HG03135 (cell line): ENCODE results near the gene RAD51B.

ENCODE experiments used
- ATAC-seq: cut with Tn5 transposase; IDR thresholded peaks from one replicate; pipeline ENCODE4 v1.9.1; 2021; ENCODE audit warnings: mild to moderate bottlenecking, moderate library complexity; ENCODE audit not compliant: unreplicated experiment

The RAD51B gene

DNA sequence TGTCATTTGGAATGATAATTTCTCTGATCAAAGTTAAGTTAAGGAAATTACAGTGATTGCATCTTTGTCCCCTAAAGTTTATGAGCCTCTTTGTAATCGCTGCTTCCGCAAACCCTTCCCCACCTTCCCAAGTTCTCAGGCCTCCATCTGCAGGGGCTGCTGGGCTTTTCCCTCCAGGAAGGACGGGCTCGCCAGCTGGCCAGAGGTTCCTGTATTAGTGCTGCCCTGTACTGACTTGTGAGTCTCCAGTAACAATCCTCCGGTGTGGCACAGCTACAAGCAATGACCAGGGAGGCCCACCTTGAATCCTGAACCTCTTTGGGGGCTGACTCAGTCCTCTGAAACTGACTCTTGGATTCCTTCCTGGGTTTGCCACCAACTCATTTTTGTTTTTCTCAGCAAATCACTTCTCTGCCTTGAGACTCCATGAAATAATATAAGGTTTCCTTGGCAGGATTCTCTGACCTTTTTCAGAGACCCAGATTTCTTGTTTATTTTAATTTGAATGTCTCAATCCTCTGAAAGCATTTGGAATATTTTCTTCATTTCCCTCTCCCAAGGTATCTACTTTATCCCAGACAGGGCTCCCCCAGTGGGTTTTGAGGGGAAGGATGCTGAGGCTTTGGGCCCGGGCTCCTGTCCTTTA, 574.7 kb downstream of the RAD51B start:
- no peak for ATAC-seq

DNA sequence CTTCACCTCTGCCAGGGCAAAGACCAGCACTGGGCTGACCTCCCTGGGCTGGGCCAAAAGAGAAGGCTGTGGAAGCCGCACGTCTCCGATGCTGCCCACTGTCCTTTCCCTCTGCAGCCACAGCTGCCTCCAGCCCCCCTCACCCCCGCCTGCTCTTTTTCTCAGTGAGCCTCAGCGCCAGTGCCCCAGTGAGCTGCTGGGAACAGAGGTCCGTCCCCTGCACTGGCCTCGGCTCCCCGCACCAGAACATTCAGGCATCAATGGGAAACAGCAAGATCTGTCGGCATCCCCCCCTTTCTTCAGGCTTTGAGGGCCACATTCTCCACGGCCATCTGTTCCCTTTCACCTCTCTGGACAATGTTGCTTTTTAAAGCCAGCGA, 575.2 kb downstream of the RAD51B start:
- no peak for ATAC-seq

DNA sequence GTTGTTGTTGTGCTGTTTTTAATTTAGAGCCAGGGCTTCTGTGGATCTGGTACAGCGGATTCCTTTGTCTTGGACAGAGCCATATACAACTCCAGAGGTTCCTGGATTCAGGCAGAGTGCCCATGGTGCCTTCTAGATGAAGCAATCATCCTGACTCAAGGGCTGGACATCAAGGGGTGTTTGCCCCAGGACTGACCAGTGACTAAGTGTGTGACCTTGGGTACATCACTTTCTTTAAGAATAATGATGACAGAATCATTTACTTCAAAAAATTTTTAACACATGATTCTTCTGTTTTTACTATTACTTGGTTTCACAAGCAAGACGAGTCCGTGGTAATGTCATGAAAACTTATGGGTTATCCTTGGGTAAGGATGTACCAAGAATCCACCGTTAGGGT, 576.0 kb downstream of the RAD51B start:
- no peak for ATAC-seq

DNA sequence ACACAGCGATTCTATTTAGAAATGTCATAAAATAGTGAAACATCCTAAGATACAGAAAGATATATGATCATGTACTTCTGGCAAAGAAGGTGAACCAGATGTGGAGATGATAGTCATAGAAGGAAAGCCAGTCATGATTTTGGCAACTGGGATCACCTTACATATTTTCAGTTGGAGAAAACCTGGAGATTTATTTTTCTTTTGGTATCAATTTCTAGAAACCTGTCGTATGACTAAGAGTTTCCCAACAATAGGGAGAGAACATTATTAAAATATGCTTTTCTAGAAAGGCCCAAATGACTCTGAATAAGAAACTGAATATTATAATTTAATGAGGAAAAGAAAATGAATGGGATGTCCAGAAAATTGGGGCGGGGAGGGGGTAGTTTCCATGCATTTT, 576.9 kb downstream of the RAD51B start:
- ATAC-seq, result no peak

DNA sequence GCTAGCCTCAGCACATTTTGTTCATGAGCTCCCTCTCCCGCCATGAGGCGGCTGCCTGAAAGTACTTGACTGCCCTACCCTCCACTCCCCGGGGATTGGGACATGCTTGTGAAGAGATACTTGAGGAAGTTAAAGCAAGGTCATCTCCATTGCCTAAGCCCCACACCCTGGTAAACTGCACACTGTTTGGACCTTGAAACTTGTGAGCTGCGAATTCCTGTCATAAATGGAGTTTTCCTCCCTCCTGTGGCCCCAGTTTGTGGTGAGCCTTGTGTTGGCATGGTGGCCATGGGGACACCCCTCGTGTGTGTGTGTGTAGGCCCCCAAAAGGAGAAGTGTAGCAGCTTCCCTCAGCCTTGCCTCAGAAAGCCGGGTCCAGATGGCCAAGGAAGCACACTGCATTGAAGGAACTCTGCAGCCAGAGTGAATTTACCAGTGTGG, 577.8 kb downstream of the RAD51B start:
- no peak for ATAC-seq

DNA sequence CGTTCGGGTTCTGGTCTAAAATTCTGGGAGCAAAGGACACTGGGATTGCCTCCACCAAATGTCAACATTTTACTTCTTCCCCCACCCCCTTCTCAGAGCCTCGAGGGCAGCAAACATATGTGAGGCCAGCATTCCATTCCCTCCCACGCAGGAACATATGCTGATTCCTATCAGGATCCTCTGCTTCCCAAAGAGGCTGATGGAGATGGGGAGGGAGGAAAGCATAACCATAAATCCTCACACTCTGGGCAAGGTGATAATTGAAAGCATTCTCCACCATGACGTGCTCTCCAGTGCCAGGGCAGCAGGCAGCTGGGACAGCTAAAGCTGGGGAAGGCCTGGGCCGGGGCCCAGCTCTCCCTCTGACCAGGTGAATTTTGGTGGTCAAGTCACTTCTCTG, 578.2 kb downstream of the RAD51B start:
- ATAC-seq, result no peak

DNA sequence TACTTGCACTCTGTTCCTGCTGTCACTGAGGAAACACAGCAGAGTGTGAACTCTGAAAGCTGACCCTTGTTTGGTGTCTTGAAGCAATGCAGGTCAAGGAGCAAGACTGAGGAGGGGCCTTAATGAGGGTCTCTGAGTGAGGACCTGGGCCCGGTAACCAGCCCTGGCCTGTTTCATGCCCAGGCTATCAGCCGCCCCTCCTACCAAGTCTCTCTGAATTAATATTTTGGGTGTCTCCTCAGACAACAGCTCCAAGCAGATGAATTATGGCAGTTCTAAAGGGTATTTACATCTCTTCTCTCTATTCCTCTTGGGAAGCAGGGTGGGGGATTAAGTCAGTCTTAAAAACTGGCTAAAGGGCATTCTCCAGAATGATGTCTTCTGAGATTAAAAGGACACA, 578.8 kb downstream of the RAD51B start:
- ATAC-seq, result no peak

DNA sequence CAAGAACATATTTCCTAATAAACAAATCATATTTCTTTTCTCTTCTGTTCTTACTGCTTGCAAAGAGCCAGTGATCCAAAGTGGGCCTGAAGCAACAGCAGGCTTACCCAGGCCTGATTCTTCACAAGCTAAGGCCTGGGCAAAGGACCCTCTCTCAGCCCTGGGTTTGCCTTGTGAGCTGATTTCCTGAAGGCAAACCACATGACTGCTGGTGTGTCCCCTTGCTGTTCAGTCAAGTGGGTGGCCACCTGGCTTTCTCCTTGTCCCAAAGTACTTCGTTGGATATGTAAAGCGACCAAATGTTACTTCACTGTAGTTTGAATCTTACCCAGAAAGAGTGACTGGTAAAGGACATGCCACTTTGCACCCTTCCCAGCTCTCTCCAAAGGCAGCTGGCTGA, 580.4 kb downstream of the RAD51B start:
- no peak for ATAC-seq

DNA sequence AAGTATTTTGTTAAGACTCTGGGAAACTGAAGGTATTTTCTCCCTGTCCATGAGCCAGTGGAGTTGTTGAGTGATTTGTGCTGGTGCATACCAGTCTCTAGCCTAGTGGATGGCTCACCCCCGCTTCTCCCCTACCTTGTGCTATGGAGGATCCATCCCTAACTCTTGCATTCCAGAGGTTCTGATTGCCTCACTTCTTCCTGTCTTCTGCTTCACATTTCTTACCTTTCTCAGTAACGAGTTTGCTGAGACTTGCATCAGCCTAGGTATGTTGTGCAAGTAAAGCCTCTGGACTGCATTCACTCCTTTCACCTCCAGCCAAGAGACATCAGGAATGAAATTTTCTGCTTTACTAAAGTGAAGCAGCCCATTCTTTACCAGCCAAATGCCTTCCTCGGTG, 581.7 kb downstream of the RAD51B start:
- ATAC-seq, result no peak

DNA sequence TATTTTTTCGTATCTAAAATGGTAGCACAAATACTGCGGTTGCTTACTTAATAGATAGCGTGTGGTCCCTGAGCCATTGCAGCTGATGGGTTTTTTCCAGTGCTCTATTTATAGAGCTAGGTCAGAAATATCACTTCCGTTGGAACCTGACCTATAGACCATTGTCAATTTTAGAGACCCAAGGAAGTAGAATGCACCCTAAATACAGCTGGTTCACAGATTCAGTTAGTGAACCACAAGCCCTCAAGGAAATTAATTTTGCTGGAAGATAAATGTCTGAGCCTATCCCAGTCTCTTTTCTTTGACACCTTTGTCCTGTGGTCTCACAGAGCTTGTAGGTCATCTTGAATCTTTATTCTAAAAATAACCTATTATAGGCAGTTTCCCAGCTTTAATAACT, 582.3 kb downstream of the RAD51B start:
- ATAC-seq, result peak; percentile 70

DNA sequence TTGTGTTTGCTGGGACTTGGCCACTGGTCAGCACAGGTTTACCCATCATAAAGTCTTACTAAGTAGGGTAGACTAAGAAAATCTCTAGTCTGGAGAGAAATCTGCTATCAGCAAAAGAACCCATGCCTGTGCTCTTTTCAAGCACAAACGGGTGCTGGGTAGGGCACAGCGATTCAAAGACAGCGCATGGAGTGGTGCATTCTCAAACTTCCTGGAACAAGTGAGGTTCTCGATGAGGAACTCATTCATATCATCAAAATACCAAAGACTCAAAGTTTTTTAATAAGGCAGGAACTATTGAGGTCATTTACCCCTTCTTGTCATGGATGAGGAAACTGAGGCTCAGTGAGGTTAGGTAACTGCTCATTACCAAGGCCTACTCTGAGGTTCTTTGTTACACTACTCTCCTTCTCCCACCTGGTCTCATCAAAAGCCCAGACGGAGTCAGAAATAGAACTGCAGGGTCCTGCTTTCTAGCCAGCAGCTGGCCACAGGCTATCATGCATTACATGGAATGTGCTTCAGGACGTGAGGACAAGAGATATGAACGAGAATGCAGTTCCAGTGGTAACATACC, 583.0 kb downstream of the RAD51B start:
- ATAC-seq, result no peak

DNA sequence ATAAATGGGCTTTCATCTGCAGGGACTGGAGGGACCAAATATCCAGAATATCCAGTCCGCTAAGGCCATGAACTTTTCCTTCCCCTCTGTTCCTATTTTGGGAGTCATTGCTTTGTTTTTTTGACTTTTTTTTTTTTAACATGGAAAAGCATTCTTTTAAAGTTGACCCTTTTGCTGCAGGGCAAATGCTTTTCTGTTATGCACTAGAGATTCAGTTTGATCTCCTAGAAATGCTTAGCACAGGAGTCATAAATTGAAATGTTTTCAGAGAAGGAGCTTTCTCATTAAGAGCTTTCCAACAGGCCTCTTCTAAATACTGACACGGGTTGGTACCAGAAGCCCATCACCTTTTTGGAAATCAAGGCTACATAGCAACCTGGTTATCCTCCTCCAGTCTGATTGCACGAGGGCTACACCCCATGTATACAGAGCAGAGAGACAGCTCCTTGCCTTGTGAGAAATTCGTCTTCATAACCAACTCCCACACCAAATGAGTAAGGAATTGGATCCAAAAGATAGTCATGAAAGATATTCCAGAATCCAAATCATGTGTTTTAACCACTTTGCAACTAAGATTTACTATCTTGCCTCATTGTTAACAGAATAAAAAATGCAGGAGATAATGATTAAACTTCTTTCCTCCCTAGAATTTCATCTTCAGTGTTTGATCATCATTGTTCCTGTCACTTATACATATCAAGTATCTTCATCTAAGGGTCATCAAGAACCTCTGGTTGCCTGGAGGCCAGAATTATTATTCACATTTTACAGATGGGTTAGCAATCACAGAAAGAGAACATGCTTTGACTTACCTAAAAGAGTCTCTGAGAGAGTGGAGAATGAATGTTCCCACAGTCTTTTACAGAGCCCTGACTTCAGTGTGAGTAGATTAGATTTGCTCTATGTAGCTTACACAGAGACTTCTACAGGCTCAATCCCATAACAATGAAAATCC, 583.9 kb downstream of the RAD51B start:
- ATAC-seq, result no peak

DNA sequence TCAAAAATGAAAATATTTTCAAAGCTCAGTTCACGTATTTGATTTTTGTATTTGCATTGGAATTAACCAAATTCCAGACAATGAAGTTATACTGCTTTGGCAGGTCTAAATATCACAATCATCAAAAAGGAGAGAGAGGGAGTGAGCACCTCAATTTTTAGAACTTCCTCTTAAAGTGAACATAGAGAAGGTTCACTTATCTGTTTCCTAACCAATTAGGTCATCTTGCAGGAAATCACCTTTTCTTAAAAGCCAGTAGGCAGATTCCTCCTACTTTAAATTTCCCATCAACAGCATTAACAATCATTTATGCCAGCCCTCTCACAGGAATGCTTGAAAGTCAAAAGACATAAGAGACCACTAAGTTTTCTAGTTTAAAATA, 584.6 kb downstream of the RAD51B start:
- ATAC-seq, result no peak

DNA sequence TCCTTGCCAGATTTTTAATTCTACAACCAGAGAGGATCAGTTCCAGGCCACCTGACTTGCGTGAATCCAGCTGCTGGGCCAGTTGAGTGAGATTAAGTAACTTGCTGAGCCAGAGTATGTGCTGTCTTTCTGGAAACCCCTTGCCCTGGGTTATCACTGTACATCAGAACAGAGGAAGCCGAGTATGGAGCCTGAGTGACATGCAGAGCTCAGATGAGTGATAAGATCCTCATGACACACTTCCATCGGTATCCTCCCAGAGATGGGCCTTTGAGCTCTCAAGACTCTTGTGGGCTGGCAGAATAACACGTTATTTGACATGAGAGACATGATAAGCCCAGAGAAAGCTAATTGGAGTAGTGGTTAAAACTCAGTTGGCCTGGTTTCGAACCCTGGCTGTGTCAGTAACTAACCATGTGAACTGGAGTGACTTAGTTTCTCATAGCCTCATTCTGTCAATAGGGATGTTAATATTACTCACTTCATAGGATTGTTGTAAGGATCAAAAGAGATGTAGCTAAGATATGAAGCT, 585.1 kb downstream of the RAD51B start:
- no peak for ATAC-seq

DNA sequence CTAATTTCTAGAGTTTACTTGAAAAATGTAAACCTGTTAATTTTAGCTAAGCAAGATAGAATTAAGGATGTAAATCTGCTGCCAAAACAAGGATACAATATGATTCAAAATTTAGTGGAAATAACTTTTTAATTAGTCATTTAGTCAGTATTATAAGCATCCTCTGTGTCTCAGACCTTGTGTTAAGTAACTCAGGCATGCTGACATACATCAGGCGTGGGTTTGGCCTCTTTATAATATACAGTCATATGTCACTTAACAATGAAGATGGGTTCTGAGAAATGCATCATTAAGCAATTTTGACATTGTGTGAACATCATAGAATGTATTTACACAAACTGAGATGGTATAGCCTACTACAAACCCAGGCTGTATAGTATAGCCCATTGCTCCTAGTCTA, 586.4 kb downstream of the RAD51B start:
- no peak for ATAC-seq

DNA sequence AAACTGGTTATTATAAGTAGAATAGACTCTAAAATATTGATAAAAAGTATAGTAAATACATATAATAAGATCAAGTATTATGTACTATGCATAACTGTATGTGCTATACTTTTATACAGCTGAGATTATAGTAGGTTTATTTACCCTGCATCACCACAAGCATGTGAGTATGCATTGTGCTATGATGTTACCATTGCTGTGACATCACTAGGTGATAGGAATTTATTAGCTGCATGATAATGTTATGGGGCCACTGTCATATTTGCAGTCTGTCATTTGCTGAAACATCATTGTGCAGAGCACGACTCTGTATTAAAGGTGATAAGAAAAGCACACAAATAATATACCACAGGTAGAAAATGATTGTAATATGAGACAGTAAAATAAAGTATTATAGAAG, 587.7 kb downstream of the RAD51B start:
- no peak for ATAC-seq

DNA sequence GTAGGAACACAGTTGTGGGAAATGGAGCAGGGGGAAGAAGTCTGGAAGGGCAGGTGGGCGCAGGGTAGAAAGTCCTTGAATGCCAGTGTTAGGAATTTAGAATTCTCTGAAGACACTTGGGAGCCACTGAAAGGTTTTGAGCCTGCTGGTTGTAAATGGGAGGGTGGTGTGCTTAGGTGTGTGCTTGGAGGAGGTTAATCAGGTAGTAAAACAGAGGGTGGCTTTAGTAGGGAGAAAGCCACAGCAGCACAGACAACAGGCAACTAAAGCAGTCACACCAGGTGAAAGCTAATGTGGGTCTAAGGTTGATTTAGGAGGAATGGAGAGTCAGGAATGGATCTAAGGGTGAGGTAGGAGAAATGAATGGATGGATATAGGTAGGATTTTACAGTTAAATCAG, 588.2 kb downstream of the RAD51B start:
- ATAC-seq, result no peak

DNA sequence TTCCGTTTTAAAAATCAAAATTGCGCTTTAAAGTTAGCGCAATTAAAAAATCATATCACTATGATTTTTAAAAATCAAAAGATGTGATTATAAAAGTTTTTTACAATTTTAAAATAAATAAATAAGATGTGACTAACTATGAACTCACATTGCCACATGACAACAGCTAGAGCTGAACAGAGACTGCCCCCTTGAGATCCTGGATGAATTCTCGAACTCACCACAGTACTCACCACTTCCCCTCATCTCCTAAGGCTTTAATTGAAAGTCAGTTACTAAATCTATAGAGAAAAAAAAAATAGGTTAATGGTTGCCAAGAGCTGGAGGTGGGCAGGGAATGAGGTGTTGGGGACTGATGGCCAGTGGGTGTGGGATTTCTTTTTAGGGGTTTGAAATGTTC, 589.1 kb downstream of the RAD51B start:
- ATAC-seq, result no peak

DNA sequence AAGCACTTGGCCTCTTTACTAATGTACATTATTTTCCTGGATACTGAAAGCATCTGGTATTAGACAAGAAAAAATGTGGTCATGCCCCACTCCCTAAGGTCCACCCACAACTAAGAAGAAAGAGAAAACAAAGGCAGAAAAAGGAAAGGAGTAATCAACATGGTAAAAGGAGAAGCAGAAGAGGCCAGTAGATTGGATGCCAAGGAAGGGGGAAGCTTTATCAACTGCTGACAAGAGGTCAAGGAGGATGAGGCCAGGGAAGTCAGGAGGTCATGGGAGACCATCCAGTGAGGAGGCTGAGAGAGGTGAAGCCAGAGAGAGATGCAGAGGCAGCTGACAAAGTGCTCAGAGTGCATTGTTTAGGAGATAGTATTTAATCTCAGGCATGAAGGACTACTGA, 589.8 kb downstream of the RAD51B start:
- no peak for ATAC-seq

DNA sequence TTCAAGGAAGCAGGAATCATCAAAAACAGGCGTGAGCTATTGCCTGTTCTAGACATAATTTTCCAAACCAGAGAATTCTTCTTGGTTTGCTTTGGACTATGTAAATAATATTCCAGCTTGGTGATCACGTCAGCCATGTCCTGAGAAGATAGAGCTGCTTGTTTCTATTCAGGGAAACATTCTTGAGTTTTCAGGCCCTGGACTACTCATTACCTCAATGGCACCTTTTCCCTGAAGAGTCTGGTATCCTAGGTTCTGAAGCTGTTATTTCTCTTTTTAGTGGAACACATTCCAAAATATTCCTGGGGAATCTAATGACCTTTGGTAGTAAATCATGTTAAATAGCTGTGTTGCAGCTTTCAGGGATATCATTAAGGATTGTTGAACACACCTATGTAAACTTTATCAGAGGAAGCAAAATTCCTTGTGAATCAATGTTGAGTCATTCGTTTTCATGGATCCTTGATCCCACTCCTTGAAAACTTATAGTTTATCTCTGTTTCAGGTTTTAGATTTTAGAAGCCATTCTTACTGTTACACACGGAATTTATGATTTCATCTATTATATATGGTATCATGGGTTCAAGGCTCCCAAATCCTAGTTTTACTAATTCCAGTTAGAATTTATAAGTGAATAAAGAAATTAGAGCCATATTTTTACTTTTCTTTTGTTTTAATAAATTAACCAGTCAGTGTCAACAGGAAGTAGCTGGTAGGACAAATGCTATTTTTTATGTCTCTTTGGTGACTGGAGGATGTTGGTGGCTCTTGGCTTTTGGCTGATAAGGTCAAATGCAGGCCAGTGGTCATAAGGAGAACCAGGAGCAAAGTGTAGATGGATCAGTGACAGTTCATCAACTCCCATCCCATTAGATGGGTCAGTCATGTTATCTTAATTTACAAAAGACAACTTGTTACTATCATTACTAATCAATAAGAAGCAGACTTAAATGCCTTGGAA, 593.2 kb downstream of the RAD51B start:
- no peak for ATAC-seq

DNA sequence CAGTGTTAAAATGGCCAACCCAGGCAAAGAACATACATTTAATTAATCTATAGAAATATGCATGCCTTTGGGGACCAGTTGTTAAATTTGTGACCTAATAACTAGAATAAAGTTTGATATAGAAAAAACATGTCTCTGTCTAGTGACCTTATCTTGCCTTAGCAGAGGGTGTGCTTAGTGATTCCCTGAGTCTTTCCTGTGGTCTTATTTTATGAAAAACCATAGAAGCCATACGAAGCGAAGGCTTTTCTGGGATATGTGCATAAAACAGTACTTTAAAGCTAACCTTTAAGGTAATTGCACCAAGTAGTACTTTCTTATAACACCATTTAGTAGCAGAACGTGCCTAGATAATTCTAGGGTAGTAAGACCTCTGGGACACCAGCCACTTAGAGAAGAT, 593.9 kb downstream of the RAD51B start:
- ATAC-seq, result no peak
